Caco-2 (cell line): ENCODE results near the gene CACNA2D4. TPM values are rescaled to one million over a fixed set of nuclear protein-coding genes. Genes with fewer than 3 reads are reported as not detected.

Experiments
- BruUV-seq: library from RNA; stranded (reverse); fragments of 400-500 nt; replicated peaks from 2 replicates; lab custom pipeline; 2021; lab: Mats Ljungman, UMichigan
- CTCF ChIA-PET: fragments of 300-600 bp; sonication (Branson Sonifier 250); formaldehyde crosslinking; loops from one replicate; lab custom pipeline; 2022; ENCODE audit warnings: antibody characterized with exemption; lab: Charles Lee
- POLR2A ChIA-PET: fragments of 300-600 bp; sonication (Branson Sonifier 250); formaldehyde crosslinking; loops from one replicate; lab custom pipeline; 2022; ENCODE audit warnings: antibody characterized with exemption; lab: Charles Lee
- DNase-seq, 2 experiments: peaks; one replicate each; pipeline versions ENCODE4 v3.0.0 to v3.0.0-alpha.2; 2020 to 2022
- H3K27me3 ChIP-seq: replicated peaks from 2 replicates; pipeline ENCODE4 v1.6.0; 2011; ENCODE audit warnings: low read length; ENCODE audit not compliant: control insufficient read depth, insufficient read depth
- H3K36me3 ChIP-seq: 2 replicates; pipeline ENCODE4 v1.5.1; 2011; ENCODE audit warnings: low read length; ENCODE audit not compliant: control insufficient read depth, insufficient read depth
- H3K4me1 ChIP-seq: fragments of 250-450 bp; sonication (Bioruptor Pico); 2 replicates; pipeline ENCODE4 v1.5.1; 2020; ENCODE audit warnings: mild to moderate bottlenecking
- H3K4me3 ChIP-seq: 2 replicates; pipeline ENCODE4 v1.5.1; 2011; ENCODE audit warnings: low read depth, mild to moderate bottlenecking, control low read depth, low read length
- H3K9me3 ChIP-seq: fragments of 250-450 bp; sonication (Bioruptor Pico); 2 replicates; pipeline ENCODE4 v1.5.1; 2020; ENCODE audit warnings: mild to moderate bottlenecking, moderate library complexity
- H3K27ac Mint-ChIP-seq: one replicate; pipeline ENCODE4 v1.8.0; 2022; ENCODE audit warnings: mixed read lengths; ENCODE audit not compliant: unreplicated experiment
- H3K27me3 Mint-ChIP-seq: one replicate; pipeline ENCODE4 v1.8.0; 2022; ENCODE audit warnings: mixed read lengths; ENCODE audit not compliant: insufficient read depth, unreplicated experiment
- H3K36me3 Mint-ChIP-seq: one replicate; pipeline ENCODE4 v1.8.0; 2022; ENCODE audit warnings: mild to moderate bottlenecking, mixed read lengths; ENCODE audit not compliant: insufficient read depth, unreplicated experiment
- H3K4me1 Mint-ChIP-seq: one replicate; pipeline ENCODE4 v1.8.0; 2022; ENCODE audit warnings: low read depth, mixed read lengths; ENCODE audit not compliant: unreplicated experiment
- H3K4me3 Mint-ChIP-seq: one replicate; pipeline ENCODE4 v1.8.0; 2022; ENCODE audit warnings: mild to moderate bottlenecking, moderate library complexity, mixed read lengths; ENCODE audit not compliant: unreplicated experiment
- H3K9me3 Mint-ChIP-seq: one replicate; pipeline ENCODE4 v1.8.0; 2022; ENCODE audit warnings: mixed read lengths; ENCODE audit not compliant: unreplicated experiment
- CTCF ChIP-seq, 2 experiments: fragments of 200-600 bp in 1 of 2; IDR thresholded peaks; 1 replicate in 1 of 2; 2 replicates in 1 of 2; pipeline versions ENCODE4 v1.5.1 to v1.8.0; 2011 to 2022; ENCODE audit warnings: antibody characterized with exemption in 1 of 2, control low read depth in 1 of 2, inconsistent platforms in 1 of 2, low read depth in 1 of 2, low read length in 1 of 2, mild to moderate bottlenecking in 1 of 2, moderate library complexity in 1 of 2; ENCODE audit not compliant: insufficient read depth in 1 of 2, severe bottlenecking in 1 of 2, unreplicated experiment in 1 of 2
- intact Hi-C: fragments of 100-400 bp; cut with micrococcal nuclease; formaldehyde crosslinking; loops from one replicate; pipeline ENCODE4 v1.10.0; 2022; ENCODE audit not compliant: unreplicated experiment
- total RNA-seq: library from RNA; stranded (reverse); gene quantifications from 2 replicates; pipeline ENCODE4 v1.2.3, GENCODE V29; 2022

The CACNA2D4 gene
- total RNA-seq, 1 experiment from 2014 or later: 2.2 TPM

GRCh38 chr12:1869145-1869544 lies 49.3 kb downstream of the CACNA2D4 start:
- H3K36me3 ChIP-seq: no peaks in the 10 kb centered on the region
- no peak overlapping the region for H3K4me3 Mint-ChIP-seq

GRCh38 chr12:1865284-1865866 lies 53.1 kb downstream of the CACNA2D4 start:
- Mint-ChIP-seq H3K27me3 (peaks cover 6% of the 10 kb centered on the region), H3K36me3 (no peaks in the 10 kb centered on the region), H3K4me1 (no peaks in the 10 kb centered on the region), H3K27ac (no peak overlapping the region), H3K4me3 (no peak overlapping the region), H3K9me3 (no peaks in the 10 kb centered on the region)
- intact Hi-C loops: no loop called here
- peak; percentile 20 to 44 for DNase-seq
- no peak overlapping the region for H3K4me3 ChIP-seq
- ChIA-PET CTCF (no interaction called here), POLR2A (interaction anchor here (0.6 kb wide), 1 partner anchor 1200 kb away, joined by 3 read pairs; no protein-coding TSS in a partner anchor)
- H3K36me3 ChIP-seq: no peaks in the 10 kb centered on the region
- no peak for TF ChIP-seq CTCF (IDR thresholded peaks at IDR 0.05; ENCODE audit: insufficient read depth in 1 of 2, low read depth in 1 of 2, low read length in 1 of 2, severe bottlenecking in 1 of 2, unreplicated experiment in 1 of 2)
- H3K9me3 ChIP-seq: no peaks in the 10 kb centered on the region
- no TSS peak for BruUV-seq
- H3K4me1 ChIP-seq: 0 out of 2 replicates have a peak, but pooled peaks cover 3% of the 10 kb centered on the region
- H3K27me3 ChIP-seq: no peaks in the 10 kb centered on the region

More at GRCh38 chr12:1869145-1869544, 49.3 kb downstream of the CACNA2D4 start:
- intact Hi-C loops: no loop called here
- TF ChIP-seq CTCF (IDR thresholded peaks at IDR 0.05; ENCODE audit: insufficient read depth in 1 of 2, low read depth in 1 of 2, low read length in 1 of 2, severe bottlenecking in 1 of 2, unreplicated experiment in 1 of 2): no peak
- CTCF ChIA-PET: no interaction called here
- Histone ChIP-seq H3K4me1 (0 out of 2 replicates have a peak, but pooled peaks cover 3% of the 10 kb centered on the region), H3K4me3 (no peak overlapping the region), H3K27me3 (peaks cover 1% of the 10 kb centered on the region; the same call in 1 of the 2 replicates), H3K9me3 (no peaks in the 10 kb centered on the region)
- no peak overlapping the region for H3K27ac Mint-ChIP-seq
- H3K4me1 Mint-ChIP-seq: no peaks in the 10 kb centered on the region
- no peaks in the 10 kb centered on the region for H3K9me3 Mint-ChIP-seq
- peaks cover 6% of the 10 kb centered on the region for H3K27me3 Mint-ChIP-seq
- DNase-seq: peak in 1 of 2 experiments; percentile 25
- no TSS peak for BruUV-seq
- H3K36me3 Mint-ChIP-seq: no peaks in the 10 kb centered on the region
- POLR2A ChIA-PET: no interaction called here

- intact Hi-C loops: no loop called here
- no TSS peak for BruUV-seq
- no peak overlapping the region for H3K27ac Mint-ChIP-seq
- 0 out of 2 replicates have a peak, but pooled peaks cover 3% of the 10 kb centered on the region for H3K4me1 ChIP-seq
- H3K4me3 ChIP-seq: no peak overlapping the region
- ChIA-PET POLR2A (interaction anchor here (0.6 kb wide), 1 partner anchor 1200 kb away, joined by 3 read pairs; no protein-coding TSS in a partner anchor), CTCF (no interaction called here)
- no peaks in the 10 kb centered on the region for H3K36me3 Mint-ChIP-seq
- H3K9me3 ChIP-seq: no peaks in the 10 kb centered on the region
- no peak for TF ChIP-seq CTCF (IDR thresholded peaks at IDR 0.05; ENCODE audit: insufficient read depth in 1 of 2, low read depth in 1 of 2, low read length in 1 of 2, severe bottlenecking in 1 of 2, unreplicated experiment in 1 of 2)
- no peaks in the 10 kb centered on the region for H3K4me1 Mint-ChIP-seq
- peak in 1 of 2 experiments; percentile 25 for DNase-seq
- H3K27me3 ChIP-seq: no peaks in the 10 kb centered on the region
- no peaks in the 10 kb centered on the region for H3K9me3 Mint-ChIP-seq
- H3K27me3 Mint-ChIP-seq: peaks cover 5% of the 10 kb centered on the region
- no peak overlapping the region for H3K4me3 Mint-ChIP-seq
- H3K36me3 ChIP-seq: no peaks in the 10 kb centered on the region
These were observed 53.6 kb downstream of the CACNA2D4 start for GRCh38 chr12:1864867-1865266.
